ENCODE measurements around the gene SNRNP27.
A peak's percentile ranks its signal among the peaks of the same experiment; 100 is the strongest.

Gene SNRNP27

DNA sequence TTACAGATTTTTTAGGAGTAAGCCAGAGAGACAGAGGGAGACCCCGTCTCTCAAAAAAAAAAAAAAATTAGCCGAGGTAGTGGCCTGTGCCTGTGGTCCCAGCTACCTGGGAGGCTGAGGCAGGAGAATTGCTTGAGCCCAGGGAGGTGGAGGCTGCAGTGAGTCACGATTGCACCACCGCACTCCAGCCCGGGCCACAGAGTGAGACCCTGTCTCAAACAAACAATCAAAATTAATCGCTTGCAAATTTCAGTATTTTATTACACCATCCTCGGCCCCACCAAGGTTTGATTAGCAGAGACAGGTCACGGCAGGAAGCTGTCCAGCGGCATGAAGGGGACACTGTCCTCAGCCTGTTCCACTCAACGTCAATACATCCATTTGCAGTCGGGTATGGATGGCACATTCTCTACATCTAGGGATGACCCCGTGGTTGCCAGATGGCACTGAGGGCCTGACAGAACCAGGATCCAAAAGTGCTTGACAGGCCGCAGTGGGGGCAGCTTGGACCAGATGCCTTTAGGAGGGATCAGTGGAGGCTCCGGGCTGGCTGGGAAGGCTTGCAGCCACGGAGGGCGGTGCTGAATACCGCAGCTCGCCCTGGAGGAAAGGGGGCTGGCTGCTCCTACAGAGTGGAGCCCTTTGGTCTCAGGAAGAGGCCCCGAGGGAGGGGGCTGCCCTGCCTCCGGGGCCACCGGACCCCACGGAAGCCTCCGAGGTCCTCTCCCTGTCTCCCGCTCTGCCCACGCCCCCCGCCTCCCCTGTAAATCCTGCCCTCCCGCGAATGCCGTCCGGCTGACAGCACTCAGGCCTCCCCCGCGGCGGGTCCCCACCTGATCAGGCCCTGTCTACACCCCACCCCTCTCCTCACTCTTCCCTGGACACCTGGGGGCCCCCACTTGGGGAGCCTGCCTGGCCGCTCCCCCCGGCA lies 54.5 kb downstream of the SNRNP27 start:
- ATAC-seq: peak; percentile 71
- TF ChIP-seq ZNF565 (CRISPR knock-in tag; conservative IDR thresholded peaks at IDR 0.05; ENCODE audit: low read depth) (no peak), RARB (CRISPR knock-in tag; IDR thresholded peaks at IDR 0.05) (no peak), PPARA (CRISPR knock-in tag; IDR thresholded peaks at IDR 0.05; ENCODE audit: borderline replicate concordance) (no peak)
- TF ChIP-seq, protein P1, sequence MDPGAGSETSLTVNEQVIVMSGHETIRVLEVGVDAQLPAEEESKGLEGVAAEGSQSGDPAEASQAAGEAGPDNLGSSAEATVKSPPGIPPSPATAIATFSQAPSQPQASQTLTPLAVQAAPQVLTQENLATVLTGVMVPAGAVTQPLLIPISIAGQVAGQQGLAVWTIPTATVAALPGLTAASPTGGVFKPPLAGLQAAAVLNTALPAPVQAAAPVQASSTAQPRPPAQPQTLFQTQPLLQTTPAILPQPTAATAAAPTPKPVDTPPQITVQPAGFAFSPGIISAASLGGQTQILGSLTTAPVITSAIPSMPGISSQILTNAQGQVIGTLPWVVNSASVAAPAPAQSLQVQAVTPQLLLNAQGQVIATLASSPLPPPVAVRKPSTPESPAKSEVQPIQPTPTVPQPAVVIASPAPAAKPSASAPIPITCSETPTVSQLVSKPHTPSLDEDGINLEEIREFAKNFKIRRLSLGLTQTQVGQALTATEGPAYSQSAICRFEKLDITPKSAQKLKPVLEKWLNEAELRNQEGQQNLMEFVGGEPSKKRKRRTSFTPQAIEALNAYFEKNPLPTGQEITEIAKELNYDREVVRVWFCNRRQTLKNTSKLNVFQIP (CRISPR knock-in tag; IDR thresholded peaks at IDR 0.05; ENCODE audit: borderline replicate concordance, low read depth): no peak

DNA sequence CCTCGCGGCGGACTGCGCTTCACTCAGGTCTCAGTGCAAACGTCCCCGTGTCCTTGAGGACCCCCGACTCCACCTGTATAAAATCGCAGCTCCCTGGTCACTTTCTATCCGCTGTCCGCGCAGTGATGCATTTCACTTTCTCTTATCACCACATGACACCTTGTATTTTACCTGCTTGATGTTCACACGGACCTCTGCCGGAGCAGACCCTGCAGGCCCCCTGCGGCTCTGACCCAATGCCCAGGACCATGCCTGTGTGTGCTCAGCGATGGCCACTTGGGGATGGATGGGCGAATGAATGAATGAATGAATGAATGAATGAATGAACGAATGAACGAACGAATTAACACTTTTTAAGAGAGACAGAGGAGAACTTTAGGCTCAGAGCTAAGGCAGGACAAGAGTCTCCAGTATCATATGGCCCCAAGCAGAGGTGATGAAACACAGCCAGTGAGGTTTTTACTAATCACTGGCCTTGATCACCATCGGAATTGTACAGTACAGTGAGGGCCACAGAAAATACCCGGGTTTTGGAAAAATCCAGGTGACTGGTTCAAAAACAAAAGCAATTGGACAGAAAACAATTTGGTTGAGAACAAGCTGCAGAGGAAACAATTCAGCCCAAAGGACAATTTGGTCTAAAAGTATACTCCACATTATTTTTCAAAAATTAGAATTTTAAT lies 55.3 kb downstream of the SNRNP27 start:
- ATAC-seq: no peak
- TF ChIP-seq BACH2 (CRISPR knock-in tag; IDR thresholded peaks at IDR 0.05; ENCODE audit: borderline replicate concordance): no peak
- TF ChIP-seq RARB (CRISPR knock-in tag; IDR thresholded peaks at IDR 0.05): no peak
- TF ChIP-seq, protein P2, sequence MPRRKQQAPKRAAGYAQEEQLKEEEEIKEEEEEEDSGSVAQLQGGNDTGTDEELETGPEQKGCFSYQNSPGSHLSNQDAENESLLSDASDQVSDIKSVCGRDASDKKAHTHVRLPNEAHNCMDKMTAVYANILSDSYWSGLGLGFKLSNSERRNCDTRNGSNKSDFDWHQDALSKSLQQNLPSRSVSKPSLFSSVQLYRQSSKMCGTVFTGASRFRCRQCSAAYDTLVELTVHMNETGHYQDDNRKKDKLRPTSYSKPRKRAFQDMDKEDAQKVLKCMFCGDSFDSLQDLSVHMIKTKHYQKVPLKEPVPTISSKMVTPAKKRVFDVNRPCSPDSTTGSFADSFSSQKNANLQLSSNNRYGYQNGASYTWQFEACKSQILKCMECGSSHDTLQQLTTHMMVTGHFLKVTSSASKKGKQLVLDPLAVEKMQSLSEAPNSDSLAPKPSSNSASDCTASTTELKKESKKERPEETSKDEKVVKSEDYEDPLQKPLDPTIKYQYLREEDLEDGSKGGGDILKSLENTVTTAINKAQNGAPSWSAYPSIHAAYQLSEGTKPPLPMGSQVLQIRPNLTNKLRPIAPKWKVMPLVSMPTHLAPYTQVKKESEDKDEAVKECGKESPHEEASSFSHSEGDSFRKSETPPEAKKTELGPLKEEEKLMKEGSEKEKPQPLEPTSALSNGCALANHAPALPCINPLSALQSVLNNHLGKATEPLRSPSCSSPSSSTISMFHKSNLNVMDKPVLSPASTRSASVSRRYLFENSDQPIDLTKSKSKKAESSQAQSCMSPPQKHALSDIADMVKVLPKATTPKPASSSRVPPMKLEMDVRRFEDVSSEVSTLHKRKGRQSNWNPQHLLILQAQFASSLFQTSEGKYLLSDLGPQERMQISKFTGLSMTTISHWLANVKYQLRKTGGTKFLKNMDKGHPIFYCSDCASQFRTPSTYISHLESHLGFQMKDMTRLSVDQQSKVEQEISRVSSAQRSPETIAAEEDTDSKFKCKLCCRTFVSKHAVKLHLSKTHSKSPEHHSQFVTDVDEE (CRISPR knock-in tag; IDR thresholded peaks at IDR 0.05): no peak
- TF ChIP-seq, protein P1 (CRISPR knock-in tag; IDR thresholded peaks at IDR 0.05; ENCODE audit: borderline replicate concordance, low read depth): no peak
- TF ChIP-seq OSR1 (CRISPR knock-in tag; IDR thresholded peaks at IDR 0.05): no peak
- no peak for TF ChIP-seq TCF4 (CRISPR knock-in tag; IDR thresholded peaks at IDR 0.05; ENCODE audit: borderline replicate concordance)
- TF ChIP-seq ZFP30 (CRISPR knock-in tag; IDR thresholded peaks at IDR 0.05): no peak
- no peak for TF ChIP-seq GLIS3 (CRISPR knock-in tag; IDR thresholded peaks at IDR 0.05)
- TF ChIP-seq PPARA (CRISPR knock-in tag; IDR thresholded peaks at IDR 0.05; ENCODE audit: borderline replicate concordance): no peak
- TF ChIP-seq TOX (CRISPR knock-in tag; IDR thresholded peaks at IDR 0.05; ENCODE audit: borderline replicate concordance): no peak
- no peak for TF ChIP-seq ZNF8 (CRISPR knock-in tag; IDR thresholded peaks at IDR 0.05)
- no peak for TF ChIP-seq ZNF70 (CRISPR knock-in tag; IDR thresholded peaks at IDR 0.05)
- TF ChIP-seq ZFP3 (CRISPR knock-in tag; IDR thresholded peaks at IDR 0.05): no peak
- TF ChIP-seq, protein P3, sequence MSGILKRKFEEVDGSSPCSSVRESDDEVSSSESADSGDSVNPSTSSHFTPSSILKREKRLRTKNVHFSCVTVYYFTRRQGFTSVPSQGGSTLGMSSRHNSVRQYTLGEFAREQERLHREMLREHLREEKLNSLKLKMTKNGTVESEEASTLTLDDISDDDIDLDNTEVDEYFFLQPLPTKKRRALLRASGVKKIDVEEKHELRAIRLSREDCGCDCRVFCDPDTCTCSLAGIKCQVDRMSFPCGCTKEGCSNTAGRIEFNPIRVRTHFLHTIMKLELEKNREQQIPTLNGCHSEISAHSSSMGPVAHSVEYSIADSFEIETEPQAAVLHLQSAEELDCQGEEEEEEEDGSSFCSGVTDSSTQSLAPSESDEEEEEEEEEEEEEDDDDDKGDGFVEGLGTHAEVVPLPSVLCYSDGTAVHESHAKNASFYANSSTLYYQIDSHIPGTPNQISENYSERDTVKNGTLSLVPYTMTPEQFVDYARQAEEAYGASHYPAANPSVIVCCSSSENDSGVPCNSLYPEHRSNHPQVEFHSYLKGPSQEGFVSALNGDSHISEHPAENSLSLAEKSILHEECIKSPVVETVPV (CRISPR knock-in tag; IDR thresholded peaks at IDR 0.05): no peak
- TF ChIP-seq ESRRG (CRISPR knock-in tag; IDR thresholded peaks at IDR 0.05): no peak
- no peak for TF ChIP-seq ZNF565 (CRISPR knock-in tag; conservative IDR thresholded peaks at IDR 0.05; ENCODE audit: low read depth)
- TF ChIP-seq, protein P4, sequence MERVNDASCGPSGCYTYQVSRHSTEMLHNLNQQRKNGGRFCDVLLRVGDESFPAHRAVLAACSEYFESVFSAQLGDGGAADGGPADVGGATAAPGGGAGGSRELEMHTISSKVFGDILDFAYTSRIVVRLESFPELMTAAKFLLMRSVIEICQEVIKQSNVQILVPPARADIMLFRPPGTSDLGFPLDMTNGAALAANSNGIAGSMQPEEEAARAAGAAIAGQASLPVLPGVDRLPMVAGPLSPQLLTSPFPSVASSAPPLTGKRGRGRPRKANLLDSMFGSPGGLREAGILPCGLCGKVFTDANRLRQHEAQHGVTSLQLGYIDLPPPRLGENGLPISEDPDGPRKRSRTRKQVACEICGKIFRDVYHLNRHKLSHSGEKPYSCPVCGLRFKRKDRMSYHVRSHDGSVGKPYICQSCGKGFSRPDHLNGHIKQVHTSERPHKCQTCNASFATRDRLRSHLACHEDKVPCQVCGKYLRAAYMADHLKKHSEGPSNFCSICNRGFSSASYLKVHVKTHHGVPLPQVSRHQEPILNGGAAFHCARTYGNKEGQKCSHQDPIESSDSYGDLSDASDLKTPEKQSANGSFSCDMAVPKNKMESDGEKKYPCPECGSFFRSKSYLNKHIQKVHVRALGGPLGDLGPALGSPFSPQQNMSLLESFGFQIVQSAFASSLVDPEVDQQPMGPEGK (CRISPR knock-in tag; IDR thresholded peaks at IDR 0.05; ENCODE audit: borderline replicate concordance): no peak
- TF ChIP-seq SNAI2 (CRISPR knock-in tag; IDR thresholded peaks at IDR 0.05): no peak
- TF ChIP-seq ISL1 (CRISPR knock-in tag; IDR thresholded peaks at IDR 0.05): no peak
- TF ChIP-seq, protein P5, sequence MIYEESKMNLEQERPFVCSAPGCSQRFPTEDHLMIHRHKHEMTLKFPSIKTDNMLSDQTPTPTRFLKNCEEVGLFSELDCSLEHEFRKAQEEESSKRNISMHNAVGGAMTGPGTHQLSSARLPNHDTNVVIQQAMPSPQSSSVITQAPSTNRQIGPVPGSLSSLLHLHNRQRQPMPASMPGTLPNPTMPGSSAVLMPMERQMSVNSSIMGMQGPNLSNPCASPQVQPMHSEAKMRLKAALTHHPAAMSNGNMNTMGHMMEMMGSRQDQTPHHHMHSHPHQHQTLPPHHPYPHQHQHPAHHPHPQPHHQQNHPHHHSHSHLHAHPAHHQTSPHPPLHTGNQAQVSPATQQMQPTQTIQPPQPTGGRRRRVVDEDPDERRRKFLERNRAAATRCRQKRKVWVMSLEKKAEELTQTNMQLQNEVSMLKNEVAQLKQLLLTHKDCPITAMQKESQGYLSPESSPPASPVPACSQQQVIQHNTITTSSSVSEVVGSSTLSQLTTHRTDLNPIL (CRISPR knock-in tag; IDR thresholded peaks at IDR 0.05; ENCODE audit: low read depth): no peak
